Amniotic stem cell (primary cell): ENCODE measurements around the gene PRTFDC1.

Source experiments
- DNase-seq: peaks from one replicate; lab custom pipeline; 2025; lab: John Stamatoyannopoulos, UW

Gene PRTFDC1

GRCh38 chr10:24902400-24902728 is 50.0 kb downstream of the PRTFDC1 start:
- DNase-seq, result no peak

- peak; percentile 67 for DNase-seq
Observed at GRCh38 chr10:24901686-24902399, 50.6 kb downstream of the PRTFDC1 start.

GRCh38 chr10:24900888-24901685 is 51.3 kb downstream of the PRTFDC1 start:
- DNase-seq, result no peak

DNA sequence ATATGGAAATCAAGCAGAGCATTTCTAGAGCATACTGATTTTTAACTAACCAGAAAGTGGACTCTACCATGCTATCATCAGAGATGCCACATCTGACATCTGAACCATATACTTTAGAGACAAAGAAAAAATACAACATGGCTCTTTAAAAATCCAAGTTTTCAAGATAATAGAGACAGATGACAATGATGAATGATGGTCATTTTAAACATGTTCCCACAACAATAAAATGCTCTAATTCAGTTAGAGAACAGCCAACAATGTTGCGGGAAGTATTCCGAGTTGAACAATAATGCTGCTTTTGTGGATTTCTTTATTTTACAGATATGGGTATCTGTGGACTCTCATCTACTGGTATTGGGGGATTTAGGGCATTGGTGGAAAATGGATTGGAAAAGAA is 52.8 kb downstream of the PRTFDC1 start:
- DNase-seq, result no peak

GRCh38 chr10:24898501-24898900 is 53.9 kb downstream of the PRTFDC1 start:
- no peak for DNase-seq

DNA sequence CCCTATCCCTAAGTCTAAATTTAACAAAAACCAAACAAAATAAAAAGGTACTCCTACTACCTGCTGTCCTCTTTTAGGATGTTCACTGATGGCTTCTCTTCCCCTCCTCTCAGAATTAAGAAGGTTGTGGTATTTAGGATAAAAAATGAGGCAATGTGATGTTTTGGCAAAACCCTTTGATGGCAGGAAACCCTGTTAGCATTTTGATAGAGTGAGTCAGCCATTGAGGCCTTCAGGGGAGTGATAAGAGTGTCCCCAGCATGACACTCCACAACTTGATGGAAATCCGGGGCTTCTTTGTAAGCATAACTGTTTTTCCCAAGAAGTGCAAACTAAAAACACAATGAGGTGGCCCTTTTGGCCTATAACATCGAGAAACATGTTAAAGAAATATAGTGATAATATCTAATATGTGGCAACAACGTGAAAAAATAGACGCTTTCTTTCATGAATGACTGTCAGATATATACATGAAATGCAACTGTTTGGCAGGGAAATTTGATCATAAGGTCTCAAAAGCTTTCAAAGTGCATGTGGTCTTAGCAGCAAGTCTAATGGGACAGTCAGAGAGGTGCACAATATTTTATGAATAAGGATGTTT is 55.0 kb downstream of the PRTFDC1 start:
- DNase-seq, result no peak

GRCh38 chr10:24894728-24895127 is 57.7 kb downstream of the PRTFDC1 start:
- DNase-seq, result no peak

DNA sequence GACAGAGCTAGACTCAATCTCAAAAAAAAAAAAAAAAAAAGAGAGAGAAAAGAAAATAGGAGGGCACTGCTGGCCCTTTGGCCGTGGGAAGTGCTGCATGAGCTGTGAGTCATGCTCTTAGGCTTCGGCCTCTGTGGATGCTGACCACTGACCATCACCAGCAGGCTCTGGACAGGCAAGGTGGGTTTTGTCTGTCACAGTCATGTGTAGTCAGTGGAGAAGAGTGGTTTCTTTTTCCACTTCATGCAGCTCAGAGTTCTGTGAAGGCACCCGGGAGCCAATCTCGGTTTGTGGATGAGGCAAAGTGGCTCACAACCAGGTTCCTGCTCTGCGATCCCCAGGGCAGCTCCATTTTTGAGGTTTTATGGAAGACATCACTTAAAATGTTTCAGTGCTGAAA is 58.1 kb downstream of the PRTFDC1 start:
- no peak for DNase-seq

DNA sequence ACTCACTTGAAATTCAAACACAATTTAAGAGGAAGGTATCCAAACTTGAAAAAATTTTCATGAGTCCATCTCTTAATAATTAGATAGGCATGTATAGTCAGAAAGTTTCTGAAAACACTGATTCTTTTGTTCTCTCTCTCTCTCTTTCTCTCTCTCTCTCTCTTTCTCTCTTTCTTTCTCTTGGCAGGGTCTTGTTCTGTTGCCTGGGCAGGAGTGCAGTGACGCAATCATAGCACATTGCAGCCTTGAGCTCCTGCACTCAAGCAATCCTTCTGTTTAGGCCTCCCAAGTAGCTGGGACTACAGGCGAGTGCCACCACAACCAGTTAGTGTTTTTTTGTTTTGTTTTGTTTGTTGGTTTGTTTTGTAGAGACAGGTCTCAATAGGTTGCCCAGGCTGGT is 59.3 kb downstream of the PRTFDC1 start:
- DNase-seq, result no peak

DNA sequence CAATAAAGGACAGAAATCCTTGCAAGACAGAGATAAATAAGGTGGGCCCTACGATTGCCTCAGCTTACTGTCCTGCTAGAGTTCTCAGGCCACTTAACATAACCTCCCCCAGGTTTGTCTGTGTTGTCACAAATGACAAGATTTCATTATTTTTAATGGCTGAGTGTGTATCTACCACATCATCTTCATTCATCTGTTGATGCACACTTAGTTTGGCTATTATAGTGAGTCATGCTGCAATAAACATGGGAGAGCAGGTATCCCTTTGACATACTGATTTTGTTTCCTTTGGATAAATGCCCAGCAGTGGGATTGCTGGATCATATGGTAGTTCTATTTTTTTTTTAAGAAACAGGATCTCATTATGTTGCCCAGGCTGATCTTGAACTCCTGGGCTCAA is 60.6 kb downstream of the PRTFDC1 start:
- DNase-seq, result no peak

GRCh38 chr10:24889639-24890038 is 62.8 kb downstream of the PRTFDC1 start:
- DNase-seq, result no peak

GRCh38 chr10:24887855-24888231 is 64.6 kb downstream of the PRTFDC1 start:
- no peak for DNase-seq

- no peak for DNase-seq
Observed at GRCh38 chr10:24886290-24886680, 66.1 kb downstream of the PRTFDC1 start.

DNA sequence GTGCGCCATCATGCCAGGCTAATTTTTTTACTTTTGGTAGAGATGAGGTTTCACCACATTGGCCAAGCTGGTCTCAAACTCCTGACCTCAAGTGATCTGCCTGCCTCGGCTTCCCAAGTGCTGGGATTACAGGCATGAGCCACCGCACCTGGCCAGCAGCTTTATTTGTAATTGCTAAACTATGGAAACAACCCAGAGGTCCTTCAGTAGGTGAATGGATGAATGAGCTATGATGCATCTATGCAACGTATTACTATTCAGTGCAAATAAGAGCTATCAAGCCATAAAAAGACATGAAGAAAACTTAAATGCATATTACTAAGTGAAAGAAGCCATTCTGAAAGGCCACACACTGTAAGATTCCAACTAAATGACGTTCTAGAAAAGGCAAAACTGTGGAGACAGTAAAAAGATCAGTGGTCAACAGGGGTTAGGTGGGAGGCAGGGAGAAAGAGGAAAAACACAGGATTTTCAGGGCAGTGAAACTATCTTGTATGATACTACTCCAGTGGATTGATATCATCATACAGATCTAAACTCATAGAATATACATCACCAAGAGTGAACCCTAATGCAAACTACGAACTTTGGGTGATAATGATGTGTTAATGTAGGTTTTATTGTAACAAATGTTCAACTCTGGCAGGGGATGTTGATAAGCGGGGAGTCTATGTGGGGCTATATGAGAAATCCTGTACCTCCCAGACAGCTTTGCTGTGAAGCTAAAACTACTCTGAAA is 66.7 kb downstream of the PRTFDC1 start:
- DNase-seq, result no peak

DNA sequence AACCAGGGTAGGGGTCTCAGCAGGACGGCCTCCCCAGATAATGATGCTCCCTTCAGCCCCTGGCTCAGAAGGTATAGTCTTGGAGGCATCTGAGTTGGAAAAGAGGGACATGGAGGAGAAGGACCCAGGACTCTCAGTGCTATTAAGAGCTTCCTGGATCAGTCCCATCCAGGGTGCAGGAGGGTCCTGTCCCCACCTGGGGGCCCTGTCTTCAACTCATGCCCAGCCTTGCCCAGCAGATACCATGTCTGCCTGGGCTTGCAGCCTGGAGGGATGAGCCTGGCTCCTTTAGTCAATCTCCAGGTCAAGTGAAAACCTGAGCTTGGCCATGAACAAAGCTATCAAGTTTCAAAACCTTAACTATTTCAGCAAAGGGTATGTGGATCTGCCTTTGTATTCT is 67.6 kb downstream of the PRTFDC1 start:
- no peak for DNase-seq

DNA sequence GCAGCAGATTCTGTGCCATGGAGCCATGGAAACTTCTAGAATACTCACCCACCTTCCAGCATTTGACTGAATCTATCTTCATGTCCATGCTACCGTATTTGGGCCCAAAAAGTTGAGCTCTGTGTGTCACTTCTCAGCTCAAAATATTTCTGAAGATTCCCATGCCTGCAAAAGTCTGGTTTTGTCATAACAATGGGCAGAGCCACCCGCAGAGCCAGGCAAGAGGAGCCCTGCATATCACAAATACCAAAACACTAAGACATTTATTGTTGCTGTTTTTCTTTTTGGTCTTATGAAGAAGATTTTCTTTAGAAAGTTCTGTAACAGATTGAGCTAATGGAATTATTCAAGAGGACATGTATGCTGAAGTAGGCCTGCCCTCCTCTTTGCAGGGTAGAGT is 68.1 kb downstream of the PRTFDC1 start:
- no peak for DNase-seq

- DNase-seq, result no peak
Observed at GRCh38 chr10:24883176-24883575, 69.2 kb downstream of the PRTFDC1 start.

DNA sequence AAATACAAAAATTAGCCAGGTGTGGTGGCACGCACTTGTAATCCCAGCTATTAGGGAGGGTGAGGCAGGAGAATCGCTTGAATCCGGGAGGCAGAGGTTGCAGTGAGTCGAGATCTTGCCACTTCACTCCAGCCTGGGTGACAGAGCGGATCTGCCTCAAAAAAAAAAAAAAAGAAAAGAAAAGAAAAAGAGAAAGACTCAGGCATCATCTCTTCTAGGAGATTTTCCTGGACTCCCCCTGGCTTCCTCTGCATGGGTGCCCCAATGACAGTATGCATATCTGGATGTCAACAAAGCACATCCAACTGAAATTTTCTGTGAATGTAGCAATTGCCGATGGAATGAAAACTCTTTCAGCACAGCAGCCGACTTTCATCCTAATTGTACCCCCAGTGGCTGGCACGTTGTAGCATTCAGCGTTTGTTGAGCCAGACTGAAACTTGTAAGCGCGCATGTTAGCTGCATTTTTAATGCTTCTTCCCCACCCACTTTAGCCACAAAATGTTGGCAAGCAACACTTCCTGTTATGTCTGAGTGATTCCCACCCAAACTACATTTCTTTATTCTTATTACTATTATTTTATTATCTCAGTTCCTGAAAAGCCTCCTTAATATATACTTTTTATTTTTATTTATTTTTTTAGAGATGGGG is 70.2 kb downstream of the PRTFDC1 start:
- DNase-seq, result no peak

DNA sequence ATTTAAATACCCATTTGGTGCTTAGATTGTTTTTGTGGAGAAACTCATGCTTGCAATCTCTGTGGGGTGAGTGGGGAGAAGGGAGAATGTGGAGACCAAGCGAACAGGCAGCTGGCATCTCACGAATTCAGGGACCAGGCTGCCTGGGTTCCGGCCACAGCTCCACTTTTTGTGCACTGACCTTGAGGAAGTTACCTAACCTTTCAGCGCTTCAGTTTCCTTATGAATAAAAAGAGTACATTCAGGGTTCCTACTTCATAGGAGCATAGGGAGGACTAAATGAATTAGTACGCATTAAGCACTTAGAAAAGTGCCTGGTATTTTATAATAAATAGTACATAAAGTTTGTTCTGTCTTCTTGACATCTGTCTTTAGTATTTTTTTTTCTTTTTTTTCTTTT is 72.5 kb downstream of the PRTFDC1 start:
- DNase-seq, result no peak

GRCh38 chr10:24874133-24874532 is 78.3 kb downstream of the PRTFDC1 start:
- DNase-seq, result no peak

GRCh38 chr10:24873281-24873683 is 79.1 kb downstream of the PRTFDC1 start:
- DNase-seq, result peak; percentile 69

DNA sequence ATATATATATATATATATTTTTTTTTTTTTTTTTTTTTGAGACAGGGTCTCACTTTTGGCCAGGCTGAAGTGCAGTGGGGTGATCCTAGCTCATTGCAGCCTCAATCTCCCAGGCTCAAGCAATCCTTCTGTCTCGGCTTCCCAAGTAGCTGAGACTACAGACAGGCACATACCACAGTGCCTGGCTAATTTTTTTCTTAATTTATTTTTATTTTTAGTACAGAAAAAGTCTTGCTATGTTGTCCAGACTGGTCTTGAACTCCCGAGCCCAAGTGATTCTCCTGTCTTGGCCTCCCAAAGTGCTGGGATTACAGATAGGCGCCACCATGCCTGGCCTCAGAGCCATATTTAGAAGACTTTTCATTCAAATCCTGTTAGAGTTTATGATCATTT is 79.6 kb downstream of the PRTFDC1 start:
- DNase-seq, result no peak
